Adrenal gland (tissue), 5 donors: Measurements from ENCODE around the gene SPATA12.

Experiments used
- POLR2A ChIP-seq, 2 donors: fragments of 450-650 bp; IDR thresholded peaks; one replicate each; pipeline ENCODE4 v1.6.1; 2017; ENCODE audit warnings: antibody characterized with exemption in 2 of 2, mild to moderate bottlenecking in 2 of 2, moderate library complexity in 1 of 2
- TF ChIP-seq, protein P1 (sequence below), 6 experiments: fragments of 450-650 bp in 4 of 6; fragments of 200-600 bp in 2 of 6; sonication (generic) in 1 of 6; IDR thresholded peaks; 1 replicate in 5 of 6; 2 replicates in 1 of 6; pipeline versions ENCODE4 v1.5.1 to v1.8.0; 2016 to 2021; ENCODE audit warnings: antibody characterized with exemption in 6 of 6, mild to moderate bottlenecking in 2 of 6, moderate library complexity in 1 of 6
- donor health status: DM: no; HTN: no; CAD: no.

- TF ChIP-seq, protein P1, sequence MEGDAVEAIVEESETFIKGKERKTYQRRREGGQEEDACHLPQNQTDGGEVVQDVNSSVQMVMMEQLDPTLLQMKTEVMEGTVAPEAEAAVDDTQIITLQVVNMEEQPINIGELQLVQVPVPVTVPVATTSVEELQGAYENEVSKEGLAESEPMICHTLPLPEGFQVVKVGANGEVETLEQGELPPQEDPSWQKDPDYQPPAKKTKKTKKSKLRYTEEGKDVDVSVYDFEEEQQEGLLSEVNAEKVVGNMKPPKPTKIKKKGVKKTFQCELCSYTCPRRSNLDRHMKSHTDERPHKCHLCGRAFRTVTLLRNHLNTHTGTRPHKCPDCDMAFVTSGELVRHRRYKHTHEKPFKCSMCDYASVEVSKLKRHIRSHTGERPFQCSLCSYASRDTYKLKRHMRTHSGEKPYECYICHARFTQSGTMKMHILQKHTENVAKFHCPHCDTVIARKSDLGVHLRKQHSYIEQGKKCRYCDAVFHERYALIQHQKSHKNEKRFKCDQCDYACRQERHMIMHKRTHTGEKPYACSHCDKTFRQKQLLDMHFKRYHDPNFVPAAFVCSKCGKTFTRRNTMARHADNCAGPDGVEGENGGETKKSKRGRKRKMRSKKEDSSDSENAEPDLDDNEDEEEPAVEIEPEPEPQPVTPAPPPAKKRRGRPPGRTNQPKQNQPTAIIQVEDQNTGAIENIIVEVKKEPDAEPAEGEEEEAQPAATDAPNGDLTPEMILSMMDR (IDR thresholded peaks at IDR 0.05) = no peak
- no peak for TF ChIP-seq POLR2A (IDR thresholded peaks at IDR 0.05)
These were observed 17.3 kb downstream of the SPATA12 start for GRCh38 chr3:57077630-57078343.
